Measurements from ENCODE around the gene MKI67.
A peak's percentile ranks its signal among the peaks of the same experiment; 100 is the strongest.

The MKI67 gene

DNA sequence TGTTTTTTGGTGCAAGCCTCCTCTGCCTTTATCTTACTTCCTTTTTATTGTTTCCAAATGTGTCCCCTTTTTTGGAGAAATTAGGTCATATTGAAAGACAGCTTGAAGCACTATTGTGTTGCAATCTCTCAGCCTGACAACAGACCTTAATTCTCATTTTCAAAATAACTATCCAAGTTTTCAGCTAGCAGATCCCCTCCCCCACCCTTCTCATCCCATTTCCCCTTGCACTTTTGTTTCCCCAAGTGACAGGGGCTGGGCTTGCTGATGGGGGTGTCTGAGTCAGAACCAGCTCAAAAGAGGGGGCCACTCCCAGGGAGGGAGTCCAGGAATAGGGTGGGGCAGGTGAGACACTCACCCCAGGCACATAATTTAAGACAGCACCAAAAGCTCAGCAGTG is 75.3 kb downstream of the MKI67 start:
- DNase-seq (ENCODE audit: low read depth), result no peak

GRCh38 chr10:128050121-128050516 is 76.1 kb downstream of the MKI67 start:
- DNase-seq (ENCODE audit: low read depth), result no peak

- DNase-seq (ENCODE audit: low read depth), result no peak
Observed at GRCh38 chr10:128049226-128050120, 76.8 kb downstream of the MKI67 start.

DNA sequence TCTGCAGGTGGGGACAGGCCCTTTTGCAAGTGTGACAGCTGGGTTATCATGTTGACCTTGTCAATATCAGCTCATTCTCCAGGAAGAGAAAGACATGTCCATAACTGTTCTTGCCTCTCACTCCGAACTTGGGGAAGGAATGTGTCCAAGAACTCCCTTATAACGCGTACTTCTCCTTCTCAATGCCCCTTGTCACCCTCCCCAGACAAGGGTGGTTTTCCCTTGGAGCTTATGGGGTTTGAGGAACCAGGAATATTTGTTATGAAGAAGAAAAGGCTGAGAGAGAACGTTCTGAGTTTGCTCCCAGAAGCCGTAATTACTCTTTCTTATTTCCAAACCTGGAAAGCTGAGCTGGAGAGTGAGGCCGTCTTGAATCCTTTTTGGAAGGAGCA is 77.4 kb downstream of the MKI67 start:
- no peak for DNase-seq (ENCODE audit: low read depth)

- no peak for DNase-seq (ENCODE audit: low read depth)
Observed at GRCh38 chr10:128047991-128048818, 78.0 kb downstream of the MKI67 start.

DNA sequence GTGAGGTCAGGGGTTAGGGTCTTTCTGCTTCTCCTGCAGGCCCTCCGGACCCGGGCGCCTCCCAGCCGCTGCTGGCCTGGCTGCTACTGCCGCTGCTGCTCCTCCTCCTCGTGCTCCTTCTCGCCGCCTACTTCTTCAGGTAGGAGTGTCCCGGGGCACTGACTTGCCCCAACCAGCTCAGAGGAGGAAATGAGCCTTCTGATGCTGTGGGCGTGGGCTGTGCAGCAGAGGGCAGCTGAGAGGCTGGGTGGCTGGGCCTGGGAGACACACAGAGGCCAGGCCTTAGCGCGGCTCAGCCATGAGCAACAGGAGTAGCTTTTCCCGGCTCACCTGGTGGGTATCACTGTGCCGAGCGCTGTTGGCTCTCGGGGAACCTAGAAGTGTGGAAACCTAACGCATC is 78.9 kb downstream of the MKI67 start:
- DNase-seq (ENCODE audit: low read depth), result peak; percentile 77

- no peak for DNase-seq (ENCODE audit: low read depth)
Observed at GRCh38 chr10:128046953-128047290, 79.3 kb downstream of the MKI67 start.

Data from T-helper 22 cell (primary cell).